ENCODE data around the gene ATF7IP.

The ATF7IP gene

DNA sequence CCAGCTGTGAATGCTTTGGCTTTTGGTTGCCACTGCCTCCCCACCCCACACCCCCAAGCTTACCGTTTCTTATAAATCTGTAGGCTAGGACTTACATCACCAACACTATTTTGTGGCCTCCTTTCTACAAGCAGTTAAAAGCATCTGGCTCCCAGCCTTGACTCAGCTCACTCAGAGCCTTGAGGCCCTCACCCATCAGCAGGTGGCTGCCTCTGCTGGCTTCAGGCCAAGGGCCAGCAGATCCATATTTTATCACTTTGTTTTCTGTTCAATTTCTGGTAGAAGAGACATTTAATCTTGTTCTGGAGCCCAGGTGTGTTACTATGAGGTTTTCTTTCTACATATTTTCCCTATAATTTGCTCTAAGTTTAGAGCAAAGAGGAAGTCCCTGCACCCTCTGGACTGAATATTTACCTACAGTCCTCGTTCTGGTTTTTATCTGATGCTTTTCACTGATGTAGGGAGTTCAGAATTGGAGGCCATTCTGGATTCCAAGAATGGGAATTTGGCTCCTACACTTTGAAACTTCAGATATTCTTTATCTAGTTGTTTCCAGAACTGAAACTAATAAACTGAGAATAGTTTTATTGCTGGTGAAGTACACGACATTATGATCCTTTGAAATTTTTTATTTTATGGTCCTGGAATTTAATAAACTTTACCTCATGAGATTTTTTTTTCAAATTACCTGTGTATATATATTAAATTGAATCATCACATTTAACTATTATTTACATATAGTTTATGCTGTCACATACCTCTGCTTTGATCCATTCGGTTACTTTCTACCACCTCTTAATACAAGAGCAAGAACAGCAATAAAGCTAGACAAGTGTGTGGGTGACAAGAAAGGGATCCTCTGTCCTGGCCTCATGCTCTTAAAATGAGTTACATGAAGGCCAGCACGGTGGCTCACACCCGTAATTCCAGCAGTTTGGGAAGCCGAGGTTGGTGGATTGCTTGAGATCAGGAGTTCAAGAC, 180.0 kb downstream of the ATF7IP start:
- TF ChIP-seq, protein P1, sequence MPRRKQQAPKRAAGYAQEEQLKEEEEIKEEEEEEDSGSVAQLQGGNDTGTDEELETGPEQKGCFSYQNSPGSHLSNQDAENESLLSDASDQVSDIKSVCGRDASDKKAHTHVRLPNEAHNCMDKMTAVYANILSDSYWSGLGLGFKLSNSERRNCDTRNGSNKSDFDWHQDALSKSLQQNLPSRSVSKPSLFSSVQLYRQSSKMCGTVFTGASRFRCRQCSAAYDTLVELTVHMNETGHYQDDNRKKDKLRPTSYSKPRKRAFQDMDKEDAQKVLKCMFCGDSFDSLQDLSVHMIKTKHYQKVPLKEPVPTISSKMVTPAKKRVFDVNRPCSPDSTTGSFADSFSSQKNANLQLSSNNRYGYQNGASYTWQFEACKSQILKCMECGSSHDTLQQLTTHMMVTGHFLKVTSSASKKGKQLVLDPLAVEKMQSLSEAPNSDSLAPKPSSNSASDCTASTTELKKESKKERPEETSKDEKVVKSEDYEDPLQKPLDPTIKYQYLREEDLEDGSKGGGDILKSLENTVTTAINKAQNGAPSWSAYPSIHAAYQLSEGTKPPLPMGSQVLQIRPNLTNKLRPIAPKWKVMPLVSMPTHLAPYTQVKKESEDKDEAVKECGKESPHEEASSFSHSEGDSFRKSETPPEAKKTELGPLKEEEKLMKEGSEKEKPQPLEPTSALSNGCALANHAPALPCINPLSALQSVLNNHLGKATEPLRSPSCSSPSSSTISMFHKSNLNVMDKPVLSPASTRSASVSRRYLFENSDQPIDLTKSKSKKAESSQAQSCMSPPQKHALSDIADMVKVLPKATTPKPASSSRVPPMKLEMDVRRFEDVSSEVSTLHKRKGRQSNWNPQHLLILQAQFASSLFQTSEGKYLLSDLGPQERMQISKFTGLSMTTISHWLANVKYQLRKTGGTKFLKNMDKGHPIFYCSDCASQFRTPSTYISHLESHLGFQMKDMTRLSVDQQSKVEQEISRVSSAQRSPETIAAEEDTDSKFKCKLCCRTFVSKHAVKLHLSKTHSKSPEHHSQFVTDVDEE (CRISPR knock-in tag; IDR thresholded peaks at IDR 0.05), result no peak
- TF ChIP-seq PPARA (CRISPR knock-in tag; IDR thresholded peaks at IDR 0.05; ENCODE audit: borderline replicate concordance), result no peak
- ATAC-seq, result no peak

DNA sequence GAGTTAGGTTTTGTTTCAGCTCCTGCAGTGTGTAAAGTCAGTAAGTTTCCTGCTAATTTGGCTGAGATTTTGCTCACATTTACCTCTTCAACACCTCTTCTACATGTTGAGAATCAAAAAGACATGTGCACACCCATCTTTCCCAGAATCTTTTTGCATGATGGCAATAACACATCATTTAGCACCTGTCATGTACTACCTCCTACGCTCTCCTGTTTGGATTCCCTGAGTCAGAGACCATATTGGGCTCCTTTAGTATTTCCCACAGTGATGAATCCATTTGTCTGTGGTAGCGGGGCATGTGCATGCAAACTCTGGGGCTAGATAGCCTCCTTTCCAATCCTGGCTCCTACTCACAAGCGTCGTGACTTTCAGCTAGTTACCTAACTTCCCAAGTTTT, 182.1 kb downstream of the ATF7IP start:
- no peak for ATAC-seq
- TF ChIP-seq PPARA (CRISPR knock-in tag; IDR thresholded peaks at IDR 0.05; ENCODE audit: borderline replicate concordance) (no peak), TCF4 (CRISPR knock-in tag; IDR thresholded peaks at IDR 0.05; ENCODE audit: borderline replicate concordance) (no peak), GLIS3 (CRISPR knock-in tag; IDR thresholded peaks at IDR 0.05) (no peak), PATZ1 (CRISPR knock-in tag; IDR thresholded peaks at IDR 0.05; ENCODE audit: borderline replicate concordance) (no peak), ZNF70 (CRISPR knock-in tag; IDR thresholded peaks at IDR 0.05) (no peak), CREB5 (CRISPR knock-in tag; IDR thresholded peaks at IDR 0.05; ENCODE audit: low read depth) (no peak), ISL1 (CRISPR knock-in tag; IDR thresholded peaks at IDR 0.05) (no peak), OSR1 (CRISPR knock-in tag; IDR thresholded peaks at IDR 0.05) (no peak)

- TF ChIP-seq, protein P1 (CRISPR knock-in tag; IDR thresholded peaks at IDR 0.05), result no peak
- TF ChIP-seq ZNF8 (CRISPR knock-in tag; IDR thresholded peaks at IDR 0.05) (no peak), BACH2 (CRISPR knock-in tag; IDR thresholded peaks at IDR 0.05; ENCODE audit: borderline replicate concordance) (no peak), CSDC2 (CRISPR knock-in tag; IDR thresholded peaks at IDR 0.05) (no peak), ZFP30 (CRISPR knock-in tag; IDR thresholded peaks at IDR 0.05) (no peak), OSR1 (CRISPR knock-in tag; IDR thresholded peaks at IDR 0.05) (no peak), ISL1 (CRISPR knock-in tag; IDR thresholded peaks at IDR 0.05) (no peak)
- TF ChIP-seq, protein P2, sequence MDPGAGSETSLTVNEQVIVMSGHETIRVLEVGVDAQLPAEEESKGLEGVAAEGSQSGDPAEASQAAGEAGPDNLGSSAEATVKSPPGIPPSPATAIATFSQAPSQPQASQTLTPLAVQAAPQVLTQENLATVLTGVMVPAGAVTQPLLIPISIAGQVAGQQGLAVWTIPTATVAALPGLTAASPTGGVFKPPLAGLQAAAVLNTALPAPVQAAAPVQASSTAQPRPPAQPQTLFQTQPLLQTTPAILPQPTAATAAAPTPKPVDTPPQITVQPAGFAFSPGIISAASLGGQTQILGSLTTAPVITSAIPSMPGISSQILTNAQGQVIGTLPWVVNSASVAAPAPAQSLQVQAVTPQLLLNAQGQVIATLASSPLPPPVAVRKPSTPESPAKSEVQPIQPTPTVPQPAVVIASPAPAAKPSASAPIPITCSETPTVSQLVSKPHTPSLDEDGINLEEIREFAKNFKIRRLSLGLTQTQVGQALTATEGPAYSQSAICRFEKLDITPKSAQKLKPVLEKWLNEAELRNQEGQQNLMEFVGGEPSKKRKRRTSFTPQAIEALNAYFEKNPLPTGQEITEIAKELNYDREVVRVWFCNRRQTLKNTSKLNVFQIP (CRISPR knock-in tag; IDR thresholded peaks at IDR 0.05; ENCODE audit: borderline replicate concordance, low read depth), result no peak
- no peak for ATAC-seq
These were observed 183.1 kb downstream of the ATF7IP start for GRCh38 chr12:14548609-14549008.

All from SK-N-SH treated with all-trans-retinoic acid at 6 μM for 48 hours (cell line).